ENCODE data around the gene CXCL13. TPM values are rescaled to one million over a fixed set of nuclear protein-coding genes. Genes with fewer than 3 reads are reported as not detected.

The CXCL13 gene
- total and polyA plus RNA-seq, 9 donors: 0.84 to 9.0 (median 5.3) TPM

- H3K27me3 ChIP-seq (ENCODE audit: control insufficient read depth, insufficient read depth, low read length): no peaks in the 10 kb centered on the region
- 85% methylated on average over 1 of the region's 4 CpGs for WGBS (ENCODE audit: insufficient coverage)
- no peak overlapping the region for H3K27ac ChIP-seq (ENCODE audit: low read length)
- no peak for DNase-seq
- H3K9me3 ChIP-seq (replicated peaks; ENCODE audit: control insufficient read depth, low read depth, low read length): no peaks in the 10 kb centered on the region
- no peaks in the 10 kb centered on the region for H3K36me3 ChIP-seq (ENCODE audit: control insufficient read depth, insufficient read depth, low read length)
- H3K4me3 ChIP-seq (ENCODE audit: low read length): no peak overlapping the region
- H3K4me1 ChIP-seq (ENCODE audit: control insufficient read depth, insufficient read depth, low read length): no peaks in the 10 kb centered on the region
Observed at GRCh38 chr4:77581724-77582123, 23.9 kb upstream of the CXCL13 start.

- no peaks in the 10 kb centered on the region for H3K9me3 ChIP-seq (replicated peaks; ENCODE audit: control insufficient read depth, low read depth, low read length)
- H3K27ac ChIP-seq (ENCODE audit: low read length): no peak overlapping the region
- no peaks in the 10 kb centered on the region for H3K27me3 ChIP-seq (ENCODE audit: control insufficient read depth, insufficient read depth, low read length)
- H3K4me3 ChIP-seq (ENCODE audit: low read length): no peak overlapping the region
- no peaks in the 10 kb centered on the region for H3K4me1 ChIP-seq (ENCODE audit: control insufficient read depth, insufficient read depth, low read length)
- 80% methylated on average over 1 of the region's 2 CpGs for WGBS (ENCODE audit: insufficient coverage)
- no peak for DNase-seq
- H3K36me3 ChIP-seq (ENCODE audit: control insufficient read depth, insufficient read depth, low read length): no peaks in the 10 kb centered on the region
Observed at GRCh38 chr4:77582156-77582555, 23.5 kb upstream of the CXCL13 start.

GRCh38 chr4:77582711-77583110 is 22.9 kb upstream of the CXCL13 start:
- no peaks in the 10 kb centered on the region for H3K4me1 ChIP-seq (ENCODE audit: control insufficient read depth, insufficient read depth, low read length)
- no peak for DNase-seq
- no peaks in the 10 kb centered on the region for H3K36me3 ChIP-seq (ENCODE audit: control insufficient read depth, insufficient read depth, low read length)
- no peaks in the 10 kb centered on the region for H3K27me3 ChIP-seq (ENCODE audit: control insufficient read depth, insufficient read depth, low read length)
- H3K27ac ChIP-seq (ENCODE audit: low read length): no peak overlapping the region
- no peaks in the 10 kb centered on the region for H3K9me3 ChIP-seq (replicated peaks; ENCODE audit: control insufficient read depth, low read depth, low read length)
- no peak overlapping the region for H3K4me3 ChIP-seq (ENCODE audit: low read length)

GRCh38 chr4:77586951-77587383 is 18.7 kb upstream of the CXCL13 start:
- Histone ChIP-seq H3K9me3 (replicated peaks; ENCODE audit: control insufficient read depth, low read depth, low read length) (no peaks in the 10 kb centered on the region), H3K4me3 (ENCODE audit: low read length) (no peak overlapping the region), H3K36me3 (ENCODE audit: control insufficient read depth, insufficient read depth, low read length) (no peaks in the 10 kb centered on the region), H3K27me3 (ENCODE audit: control insufficient read depth, insufficient read depth, low read length) (no peaks in the 10 kb centered on the region), H3K4me1 (ENCODE audit: control insufficient read depth, insufficient read depth, low read length) (no peaks in the 10 kb centered on the region), H3K27ac (ENCODE audit: low read length) (no peak overlapping the region)
- DNase-seq: no peak
- 60% methylated on average over 1 of the region's 6 CpGs for WGBS (ENCODE audit: insufficient coverage)

GRCh38 chr4:77590482-77590881 is 15.1 kb upstream of the CXCL13 start:
- no peak overlapping the region for H3K4me3 ChIP-seq (ENCODE audit: low read length)
- whole genome bisulfite sequencing (ENCODE audit: insufficient coverage): no CpG with 5 or more reads among the region's 3 CpGs
- H3K27me3 ChIP-seq (ENCODE audit: control insufficient read depth, insufficient read depth, low read length): no peaks in the 10 kb centered on the region
- no peaks in the 10 kb centered on the region for H3K36me3 ChIP-seq (ENCODE audit: control insufficient read depth, insufficient read depth, low read length)
- H3K9me3 ChIP-seq (replicated peaks; ENCODE audit: control insufficient read depth, low read depth, low read length): no peaks in the 10 kb centered on the region
- DNase-seq: no peak
- H3K27ac ChIP-seq (ENCODE audit: low read length): no peak overlapping the region
- no peaks in the 10 kb centered on the region for H3K4me1 ChIP-seq (ENCODE audit: control insufficient read depth, insufficient read depth, low read length)

- Histone ChIP-seq H3K4me3 (ENCODE audit: low read length) (no peak overlapping the region), H3K36me3 (ENCODE audit: control insufficient read depth, insufficient read depth, low read length) (no peaks in the 10 kb centered on the region), H3K27me3 (ENCODE audit: control insufficient read depth, insufficient read depth, low read length) (no peaks in the 10 kb centered on the region), H3K4me1 (ENCODE audit: control insufficient read depth, insufficient read depth, low read length) (no peaks in the 10 kb centered on the region), H3K9me3 (replicated peaks; ENCODE audit: control insufficient read depth, low read depth, low read length) (no peaks in the 10 kb centered on the region), H3K27ac (ENCODE audit: low read length) (no peak overlapping the region)
- DNase-seq: no peak
- WGBS (ENCODE audit: insufficient coverage): 75% methylated on average over 1 of the region's 1 CpG
Observed at GRCh38 chr4:77591532-77591931, 14.1 kb upstream of the CXCL13 start.

- Histone ChIP-seq H3K9me3 (replicated peaks; ENCODE audit: control insufficient read depth, low read depth, low read length) (no peaks in the 10 kb centered on the region), H3K4me1 (ENCODE audit: control insufficient read depth, insufficient read depth, low read length) (no peaks in the 10 kb centered on the region), H3K4me3 (ENCODE audit: low read length) (no peak overlapping the region), H3K27me3 (ENCODE audit: control insufficient read depth, insufficient read depth, low read length) (no peaks in the 10 kb centered on the region), H3K27ac (ENCODE audit: low read length) (no peak overlapping the region), H3K36me3 (ENCODE audit: control insufficient read depth, insufficient read depth, low read length) (no peaks in the 10 kb centered on the region)
- DNase-seq: no peak
- WGBS (ENCODE audit: insufficient coverage): no CpG with 5 or more reads among the region's 7 CpGs
Observed at GRCh38 chr4:77593101-77593500, 12.5 kb upstream of the CXCL13 start.

GRCh38 chr4:77593993-77594392 is 11.6 kb upstream of the CXCL13 start:
- Histone ChIP-seq H3K27me3 (ENCODE audit: control insufficient read depth, insufficient read depth, low read length) (no peaks in the 10 kb centered on the region), H3K27ac (ENCODE audit: low read length) (no peak overlapping the region), H3K36me3 (ENCODE audit: control insufficient read depth, insufficient read depth, low read length) (no peaks in the 10 kb centered on the region), H3K4me1 (ENCODE audit: control insufficient read depth, insufficient read depth, low read length) (no peaks in the 10 kb centered on the region), H3K4me3 (ENCODE audit: low read length) (no peak overlapping the region), H3K9me3 (replicated peaks; ENCODE audit: control insufficient read depth, low read depth, low read length) (no peaks in the 10 kb centered on the region)
- no peak for DNase-seq
- 27% methylated on average over 2 of the region's 2 CpGs for WGBS (ENCODE audit: insufficient coverage)

- Histone ChIP-seq H3K27me3 (ENCODE audit: control insufficient read depth, insufficient read depth, low read length) (no peaks in the 10 kb centered on the region), H3K36me3 (ENCODE audit: control insufficient read depth, insufficient read depth, low read length) (no peaks in the 10 kb centered on the region), H3K9me3 (replicated peaks; ENCODE audit: control insufficient read depth, low read depth, low read length) (no peaks in the 10 kb centered on the region), H3K4me1 (ENCODE audit: control insufficient read depth, insufficient read depth, low read length) (no peaks in the 10 kb centered on the region), H3K4me3 (ENCODE audit: low read length) (no peak overlapping the region), H3K27ac (ENCODE audit: low read length) (no peak overlapping the region)
- DNase-seq: no peak
- WGBS (ENCODE audit: insufficient coverage): 100% methylated on average over 2 of the region's 4 CpGs
Observed at GRCh38 chr4:77595364-77595973, 10.2 kb upstream of the CXCL13 start.

- Histone ChIP-seq H3K36me3 (ENCODE audit: control insufficient read depth, insufficient read depth, low read length) (no peaks in the 10 kb centered on the region), H3K9me3 (replicated peaks; ENCODE audit: control insufficient read depth, low read depth, low read length) (no peaks in the 10 kb centered on the region), H3K27ac (ENCODE audit: low read length) (no peak overlapping the region), H3K4me3 (ENCODE audit: low read length) (no peak overlapping the region), H3K4me1 (ENCODE audit: control insufficient read depth, insufficient read depth, low read length) (no peaks in the 10 kb centered on the region), H3K27me3 (ENCODE audit: control insufficient read depth, insufficient read depth, low read length) (no peaks in the 10 kb centered on the region)
- 20% methylated on average over 1 of the region's 2 CpGs for WGBS (ENCODE audit: insufficient coverage)
- DNase-seq: no peak
Observed at GRCh38 chr4:77599378-77599777, 6.2 kb upstream of the CXCL13 start.
